Measurements from ENCODE around the gene ST6GALNAC3.

DNA sequence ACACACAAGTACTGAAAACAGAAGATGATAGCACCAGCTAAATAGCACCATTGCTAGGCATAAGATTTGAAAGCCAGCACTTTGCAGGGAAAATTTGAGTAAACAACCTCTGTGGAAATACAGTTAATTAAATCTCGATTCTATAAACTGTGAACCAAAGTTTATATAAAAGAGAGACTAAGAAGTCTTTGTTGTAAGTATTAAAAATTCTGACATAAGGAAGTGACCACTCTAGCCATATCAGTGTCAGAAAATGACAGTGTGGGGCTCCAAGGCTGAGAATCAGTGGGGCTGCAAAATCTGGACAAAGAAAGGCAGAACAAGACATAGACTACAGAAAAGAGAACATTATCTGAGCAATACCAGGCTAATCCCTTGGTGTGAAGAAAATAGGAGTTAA lies 292.2 kb downstream of the ST6GALNAC3 start:
- TF ChIP-seq BHLHE40 (IDR thresholded peaks at IDR 0.05; ENCODE audit: borderline replicate concordance) = no peak
- TF ChIP-seq LEF1 (IDR thresholded peaks at IDR 0.05; ENCODE audit: borderline replicate concordance) = no peak
- TF ChIP-seq SP1 (IDR thresholded peaks at IDR 0.05) = no peak
- TF ChIP-seq FOXM1 (IDR thresholded peaks at IDR 0.05; ENCODE audit: borderline replicate concordance) = no peak
- no peak for TF ChIP-seq FOXK2 (IDR thresholded peaks at IDR 0.05)
- no peak for TF ChIP-seq HDGF (IDR thresholded peaks at IDR 0.05; ENCODE audit: borderline replicate concordance)
- no peak for TF ChIP-seq ZNF384 (IDR thresholded peaks at IDR 0.05)
- no peak for TF ChIP-seq SUZ12 (IDR thresholded peaks at IDR 0.05)
- TF ChIP-seq NFRKB (IDR thresholded peaks at IDR 0.05) = no peak

Data from HEK293T (cell line).